Right cardiac atrium (tissue), 5 donors: ENCODE data around the gene THEMIS2. TPM values are rescaled to one million over a fixed set of nuclear protein-coding genes. Genes with fewer than 3 reads are reported as not detected.

Source experiments
- ATAC-seq, 2 donors: fragments of 200-7000 bp; cut with Tn5 transposase; one replicate each; pipeline versions ENCODE4 v1.8.0 to v1.9.1; 2020; ENCODE audit warnings: moderate library complexity in 2 of 2, mild to moderate bottlenecking in 1 of 2
- DNase-seq, 3 donors: peaks; one replicate each; pipeline ENCODE4 v3.0.0-alpha.2; 2020
- H3K27ac ChIP-seq: one replicate; pipeline ENCODE4 v1.5.1; 2013; ENCODE audit warnings: mild to moderate bottlenecking, low read length, control low read depth, moderate library complexity
- H3K27me3 ChIP-seq: one replicate; pipeline ENCODE4 v1.6.1; 2013; ENCODE audit not compliant: control insufficient read depth, insufficient read depth
- H3K4me1 ChIP-seq: one replicate; pipeline ENCODE4 v1.6.1; 2013; ENCODE audit warnings: low read length; ENCODE audit not compliant: control insufficient read depth, insufficient read depth
- H3K4me3 ChIP-seq: one replicate; pipeline ENCODE4 v1.5.1; 2013; ENCODE audit warnings: low read length, control low read depth
- H3K9me3 ChIP-seq: one replicate; pipeline ENCODE4 v1.6.1; 2013; ENCODE audit warnings: low read length; ENCODE audit not compliant: control insufficient read depth
- WGBS: extraction: QIAGEN DNeasy Blood & Tissue Kit; methylation state at CpG from one replicate; pipeline ENCODE4 v1.1.7; 2013; 5-methylcytosine and 5-hydroxymethylcytosine counted together
- intact Hi-C, 4 donors: fragments of 100-400 bp; cut with DNase I; formaldehyde crosslinking; loops; one replicate each; pipeline versions ENCODE4 v1.11.0 to v1.14.0; 2022 to 2023
- polyA plus RNA-seq: library from polyadenylated mRNA; stranded (reverse); fragments of 200-250 nt; gene quantifications from one replicate; pipeline ENCODE4 v1.2.3, GENCODE V29; 2013
- total RNA-seq, 4 donors: library from RNA; stranded (reverse); fragmentation: NEBNext Ultra II Directional; extraction: Animal tissue kit (Norgen Biotek cat#: 25700); gene quantifications; one replicate each; pipeline ENCODE4 v1.2.1, GENCODE V29; 2021
- donor health status: healthy with polysubstance abuse.
- donor health status: DM: no; HTN: yes; CAD: no.
- donor health status: DM: no; HTN: no; CAD: no.
- donor health status: DM: no; HTN: yes; CAD: no; lungs with severe emphysema.
- donor health status: DM: yes; HTN: yes; CAD: no.

THEMIS2 gene
- total and polyA plus RNA-seq, 5 donors = 5.1 to 10.1 (median 9.2) TPM

DNA sequence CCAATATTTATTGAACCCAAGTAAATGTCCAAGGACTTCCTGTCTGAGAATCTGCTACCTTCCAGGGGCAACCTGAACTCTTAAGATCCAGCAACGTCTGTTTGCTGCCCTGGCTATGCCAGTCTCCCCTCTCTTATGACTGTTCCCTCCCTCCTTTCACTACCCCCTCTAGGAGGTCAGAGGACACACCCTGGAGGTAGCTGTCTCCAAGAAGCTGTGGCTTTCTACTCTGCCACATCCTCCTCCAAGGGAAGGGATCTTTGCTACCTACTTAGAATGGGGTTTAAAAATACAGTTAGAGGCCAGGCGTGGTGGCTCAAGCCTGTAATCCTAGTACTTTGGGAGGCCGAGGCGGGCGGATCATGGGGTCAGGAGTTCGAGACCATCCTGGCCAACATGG lies 58.8 kb downstream of the THEMIS2 start:
- WGBS = 92% methylated on average over 6 of the region's 6 CpGs
- H3K4me3 ChIP-seq = no peak overlapping the region
- H3K4me1 ChIP-seq = no peaks in the 10 kb centered on the region
- H3K27ac ChIP-seq = no peak overlapping the region
- no peaks in the 10 kb centered on the region for H3K27me3 ChIP-seq
- no peak for ATAC-seq
- H3K9me3 ChIP-seq = no peaks in the 10 kb centered on the region
- intact Hi-C loops = no loop called here
- no peak for DNase-seq

DNA sequence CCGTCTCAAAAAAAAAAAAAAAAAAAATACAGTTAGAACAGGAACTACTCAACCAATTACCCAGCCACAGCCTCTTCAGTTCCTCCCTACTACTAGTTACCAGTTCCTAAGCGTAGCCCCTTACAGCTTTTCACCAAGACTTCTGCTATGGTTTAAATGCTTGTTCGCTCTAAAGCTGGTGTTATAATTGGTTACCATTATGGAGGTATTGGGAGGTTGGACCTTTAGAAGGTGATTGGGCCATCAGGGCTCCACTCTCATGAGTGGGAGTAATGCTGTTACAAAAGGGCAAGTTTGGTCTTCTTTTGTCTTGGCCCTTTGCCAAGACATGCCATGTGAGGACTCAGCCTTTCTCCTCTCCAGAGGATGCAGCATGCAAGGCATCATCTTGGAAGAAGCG lies 59.4 kb downstream of the THEMIS2 start:
- intact Hi-C loops = no loop called here
- Histone ChIP-seq H3K4me1 (no peaks in the 10 kb centered on the region), H3K27me3 (no peaks in the 10 kb centered on the region), H3K4me3 (no peak overlapping the region), H3K9me3 (no peaks in the 10 kb centered on the region), H3K27ac (no peak overlapping the region)
- no peak for ATAC-seq
- WGBS = 81% methylated on average over 4 of the region's 4 CpGs
- DNase-seq = no peak

- WGBS = 6% methylated on average over 16 of the region's 16 CpGs
- Histone ChIP-seq H3K9me3 (no peaks in the 10 kb centered on the region), H3K27ac (no peak within 1 kb of the TSS), H3K4me3 (no peak within 1 kb of the TSS), H3K4me1 (no peaks in the 10 kb centered on the region), H3K27me3 (no peaks in the 10 kb centered on the region)
- peak; percentile 65 to 74 for ATAC-seq
- intact Hi-C loops = no loop called here
- DNase-seq = no peak
These were observed 62.6 kb downstream of the THEMIS2 start, which contains the start of gene SMPDL3B for GRCh38 chr1:27934818-27935549. TSS of gene SMPDL3B (plus strand) at chr1:27935000. CDS start at chr1:27935184, 184 bp downstream.

DNA sequence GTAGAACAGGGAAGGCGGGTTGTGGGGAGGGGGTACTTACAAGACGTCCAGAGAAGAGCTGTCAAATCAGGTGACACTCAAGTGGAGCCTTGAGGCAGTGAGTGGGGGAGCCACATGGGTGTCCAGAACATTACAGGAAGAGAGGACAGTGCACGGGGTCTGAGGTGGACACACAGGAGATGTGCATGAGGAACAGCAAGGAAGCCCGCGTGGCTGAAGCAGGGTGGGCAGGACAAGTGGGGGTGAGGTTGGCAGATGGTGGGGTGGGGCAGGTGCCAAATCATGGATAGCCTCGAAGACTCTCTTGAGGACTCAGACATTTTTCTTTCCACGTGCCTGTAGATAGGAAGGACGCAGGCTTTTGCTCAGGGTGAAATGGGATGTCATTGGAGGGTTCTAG lies 63.4 kb downstream of the THEMIS2 start:
- intact Hi-C loops = no loop called here
- WGBS = 55% methylated on average over 8 of the region's 8 CpGs

More for the DNA sequence above, 63.4 kb downstream of the THEMIS2 start:
- Histone ChIP-seq H3K4me1 (no peaks in the 10 kb centered on the region), H3K9me3 (no peaks in the 10 kb centered on the region), H3K27me3 (no peaks in the 10 kb centered on the region), H3K4me3 (no peak overlapping the region), H3K27ac (no peak overlapping the region)
- DNase-seq (no peak), ATAC-seq (no peak)

Other genes with a start within 250 kb of the THEMIS2 start
- 10 to 100 TPM in 1 of 4 donors, 1 to 10 TPM in 3; 3.2 to 12.6 (median 5.1) TPM for gene FGR, start 237.4 kb upstream of the THEMIS2 start, total RNA-seq
- gene FGR, start 237.4 kb upstream of the THEMIS2 start, polyA plus RNA-seq = 3.5 TPM
- gene IFI6, start 200.4 kb upstream of the THEMIS2 start, total RNA-seq = 100 to 1,000 TPM in 1 of 4 donors, 10 to 100 TPM in 3; 46.2 to 145 (median 57.8) TPM
- 68.1 TPM for gene IFI6, start 200.4 kb upstream of the THEMIS2 start, polyA plus RNA-seq
- 10 to 100 TPM; 12.1 to 14.5 (median 12.9) TPM for gene FAM76A, start 146.6 kb upstream of the THEMIS2 start, total RNA-seq
- gene FAM76A, start 146.6 kb upstream of the THEMIS2 start, polyA plus RNA-seq = 6.1 TPM
- gene STX12, start 99.3 kb upstream of the THEMIS2 start, total RNA-seq = 10 to 100 TPM; 26.0 to 40.8 (median 29.6) TPM
- 20.1 TPM for gene STX12, start 99.3 kb upstream of the THEMIS2 start, polyA plus RNA-seq
- 10 to 100 TPM; 24.2 to 26.8 (median 24.7) TPM for gene PPP1R8, start 41.8 kb upstream of the THEMIS2 start, total RNA-seq
- 18.7 TPM for gene PPP1R8, start 41.8 kb upstream of the THEMIS2 start, polyA plus RNA-seq
- gene RPA2, start 42.0 kb downstream of the THEMIS2 start, total RNA-seq = 10 to 100 TPM; 26.8 to 38.3 (median 32.2) TPM
- gene RPA2, start 42.0 kb downstream of the THEMIS2 start, polyA plus RNA-seq = 32.4 TPM
- 1 to 10 TPM in 1 of 4 donors, under 1 TPM in 3; 0.31 to 2.1 (median 0.40) TPM for gene SMPDL3B, start 62.5 kb downstream of the THEMIS2 start, total RNA-seq
- 0.11 TPM for gene SMPDL3B, start 62.5 kb downstream of the THEMIS2 start, polyA plus RNA-seq
- 1 to 10 TPM; 5.3 to 6.9 (median 6.1) TPM for gene XKR8, start 87.4 kb downstream of the THEMIS2 start, total RNA-seq
- 5.5 TPM for gene XKR8, start 87.4 kb downstream of the THEMIS2 start, polyA plus RNA-seq
- gene EYA3, start 216.1 kb downstream of the THEMIS2 start, total RNA-seq = 10 to 100 TPM; 17.4 to 22.7 (median 19.5) TPM
- 5.8 TPM for gene EYA3, start 216.1 kb downstream of the THEMIS2 start, polyA plus RNA-seq